HG03469 (cell line): Measurements from ENCODE around the gene CERS6.

Source experiments
- ATAC-seq: cut with Tn5 transposase; IDR thresholded peaks from one replicate; pipeline ENCODE4 v1.9.1; 2021; ENCODE audit warnings: mild to moderate bottlenecking, moderate library complexity, moderate number of reproducible peaks; ENCODE audit not compliant: unreplicated experiment

CERS6 gene

DNA sequence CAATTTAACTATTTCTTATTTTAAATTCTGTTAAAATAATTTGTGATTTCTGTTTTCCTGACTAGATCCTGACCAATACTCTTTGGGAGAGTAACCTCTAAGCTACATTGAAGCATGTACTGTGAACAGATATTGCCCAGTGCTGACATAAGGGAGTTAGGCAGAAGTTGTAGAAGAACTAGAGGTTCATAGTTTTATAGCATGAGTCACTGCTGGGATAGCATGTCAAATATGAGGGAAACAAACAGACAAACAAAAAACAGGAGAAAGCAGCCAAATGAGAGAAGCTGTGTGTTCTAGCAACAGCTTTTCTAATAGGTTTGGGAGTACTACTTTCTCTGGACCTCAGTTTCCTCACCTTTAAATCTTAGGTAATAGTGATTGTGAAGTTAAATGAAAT, 72.4 kb downstream of the CERS6 start:
- no peak for ATAC-seq

GRCh38 chr2:168529054-168529833, 73.2 kb downstream of the CERS6 start:
- no peak for ATAC-seq

DNA sequence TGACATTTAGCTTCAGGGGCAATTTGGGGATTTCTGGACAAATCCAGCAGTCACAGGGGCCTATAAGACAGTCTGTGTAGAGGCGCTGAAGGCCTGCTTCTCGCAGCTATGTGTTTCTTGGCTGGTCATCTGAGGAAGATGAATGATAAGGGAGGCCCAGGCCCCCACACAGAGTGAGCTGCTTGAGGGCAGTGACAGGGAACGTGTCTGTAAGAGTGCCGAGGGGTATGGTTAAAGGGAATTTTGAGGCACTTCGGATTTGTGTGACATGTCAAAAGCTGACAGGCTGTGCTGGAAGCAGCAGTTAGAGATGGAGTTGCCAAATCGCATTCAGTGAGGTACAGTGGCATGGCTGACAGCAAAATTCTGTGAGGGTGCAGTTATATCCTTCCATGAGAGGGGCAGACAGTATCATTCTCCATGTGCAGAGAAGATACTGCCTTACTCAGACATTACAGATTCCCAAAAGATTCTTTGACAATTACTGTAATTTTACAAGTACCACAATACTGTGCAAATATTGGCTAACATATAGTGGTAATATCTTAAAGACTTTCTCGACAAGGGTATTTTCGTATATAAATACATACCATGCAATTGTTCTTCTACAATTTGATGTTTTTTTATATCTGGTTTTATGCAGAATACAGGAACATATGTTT, 74.0 kb downstream of the CERS6 start:
- no peak for ATAC-seq

DNA sequence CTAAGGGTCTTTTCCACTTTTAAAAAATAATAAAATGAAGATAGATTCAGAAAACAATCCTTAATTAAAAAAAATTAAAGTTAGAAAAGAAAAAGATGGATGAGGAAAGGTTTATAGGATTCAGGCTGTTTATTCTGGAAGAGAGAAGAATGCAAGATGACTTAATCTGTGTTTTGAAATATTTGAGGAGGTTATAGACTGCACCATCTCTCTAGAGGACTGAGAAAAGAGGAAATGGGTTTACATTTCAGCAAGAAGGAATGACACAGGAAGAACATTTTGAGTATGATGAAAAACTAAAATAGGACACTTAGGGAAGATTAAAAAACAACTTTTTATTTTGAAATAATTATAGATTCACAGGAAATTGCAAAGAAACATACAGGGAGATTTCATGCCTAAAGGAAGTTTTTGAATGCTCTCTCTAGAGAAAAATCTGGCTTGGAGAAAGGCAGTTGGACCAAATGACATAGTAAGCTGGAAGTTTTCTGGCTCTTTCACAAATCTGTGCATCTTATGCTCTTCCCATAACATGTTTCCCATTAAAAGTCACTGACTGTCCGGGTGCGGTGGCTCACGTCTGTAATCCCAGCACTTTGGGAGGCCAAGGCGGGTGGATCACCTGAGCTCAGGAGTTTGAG, 75.0 kb downstream of the CERS6 start:
- no peak for ATAC-seq

DNA sequence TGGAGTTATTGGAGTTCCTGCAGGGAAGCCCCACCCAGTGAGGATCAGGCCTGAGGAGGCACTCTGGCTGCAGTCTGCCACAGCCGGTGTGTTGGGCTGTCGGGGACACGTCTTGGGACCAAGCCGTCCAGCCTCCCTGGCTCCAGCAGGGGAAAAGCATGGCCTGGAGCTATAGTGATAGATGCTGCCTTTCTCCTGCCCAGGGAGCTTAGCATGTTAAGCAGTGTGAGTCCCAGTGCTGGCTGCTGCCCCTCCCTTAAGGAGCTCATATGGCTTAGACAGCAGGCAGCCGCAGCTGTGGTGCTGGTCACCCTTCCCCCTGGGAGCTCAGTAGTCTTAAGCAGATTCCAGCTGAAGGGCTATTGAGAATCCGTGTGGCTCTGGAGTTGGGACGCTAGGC, 78.9 kb downstream of the CERS6 start:
- ATAC-seq, result no peak

GRCh38 chr2:168536925-168537466, 80.9 kb downstream of the CERS6 start:
- ATAC-seq, result no peak

DNA sequence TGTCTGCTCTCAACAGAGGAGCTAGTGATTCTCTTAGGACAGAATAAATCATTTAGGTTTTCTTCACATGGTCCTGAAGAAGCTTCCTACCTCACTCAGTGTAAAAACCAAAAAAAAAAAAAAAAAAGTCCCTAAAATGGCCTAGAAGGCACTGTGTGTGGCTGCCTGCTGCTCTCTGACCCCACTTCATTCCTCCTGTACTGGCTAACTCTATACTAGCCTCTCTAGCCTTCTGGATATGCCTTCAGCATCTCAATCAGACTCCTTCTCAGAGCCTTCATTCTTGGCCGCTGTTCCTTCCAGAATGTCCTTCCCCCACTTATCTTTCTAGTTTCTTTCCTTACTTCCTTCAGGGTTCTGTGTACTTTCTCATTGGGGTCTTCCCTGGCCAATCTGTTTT, 82.1 kb downstream of the CERS6 start:
- no peak for ATAC-seq

DNA sequence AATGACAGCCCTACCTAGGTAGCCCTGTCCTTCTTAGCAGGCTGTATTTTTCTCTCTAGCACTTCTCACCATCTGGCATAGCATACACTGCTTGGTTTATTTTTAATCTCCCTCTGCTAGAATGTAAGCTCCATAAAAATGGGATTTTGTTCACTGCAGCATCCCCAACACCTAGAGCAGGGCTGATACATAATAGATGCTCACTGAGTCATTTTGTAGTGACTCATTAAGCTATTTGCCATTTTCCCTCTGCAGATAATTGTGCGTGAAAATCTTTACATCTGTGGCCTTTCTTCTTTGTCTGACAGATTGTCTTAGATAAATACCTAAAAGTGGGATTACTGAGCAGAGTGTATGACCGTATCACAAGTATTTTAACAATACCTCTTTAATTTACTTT, 82.5 kb downstream of the CERS6 start:
- no peak for ATAC-seq

DNA sequence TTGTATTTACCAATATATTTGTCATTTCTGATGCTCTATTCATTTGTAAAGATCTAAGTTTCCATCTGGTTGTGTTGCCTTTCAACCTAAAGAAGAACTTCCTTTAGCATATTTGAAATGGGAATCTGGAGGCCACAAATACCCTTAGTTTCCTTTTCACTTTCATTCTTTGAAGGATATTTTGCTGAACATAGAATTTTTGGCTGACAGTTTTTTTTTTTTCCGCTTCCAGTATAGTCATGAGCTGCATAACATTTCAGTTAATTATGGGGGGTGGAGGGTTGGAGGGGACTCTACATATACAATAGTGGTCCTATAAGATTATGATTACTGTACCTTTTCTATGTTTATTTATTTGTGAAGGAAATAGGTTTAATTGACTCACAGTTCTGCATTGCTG, 83.9 kb downstream of the CERS6 start:
- ATAC-seq, result no peak

DNA sequence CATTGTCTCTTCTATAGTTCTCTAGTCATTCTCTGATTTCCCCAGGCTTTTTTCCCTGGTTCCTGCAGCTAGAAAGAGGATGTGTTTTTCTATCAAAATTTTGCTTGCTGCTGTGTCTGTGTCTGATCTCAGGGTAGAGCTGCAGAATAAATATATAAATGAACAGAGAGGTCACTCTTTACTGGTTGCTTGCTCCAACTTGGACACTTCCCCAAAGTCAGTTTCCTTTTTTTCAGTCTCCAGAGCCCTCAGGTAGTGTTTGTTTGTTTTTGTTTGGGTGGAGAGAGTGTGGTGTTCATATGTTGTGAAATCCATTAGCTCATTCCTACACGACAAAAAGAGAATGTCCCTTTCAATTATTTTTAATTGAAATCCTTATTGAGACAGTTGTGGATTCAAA, 85.8 kb downstream of the CERS6 start:
- no peak for ATAC-seq

DNA sequence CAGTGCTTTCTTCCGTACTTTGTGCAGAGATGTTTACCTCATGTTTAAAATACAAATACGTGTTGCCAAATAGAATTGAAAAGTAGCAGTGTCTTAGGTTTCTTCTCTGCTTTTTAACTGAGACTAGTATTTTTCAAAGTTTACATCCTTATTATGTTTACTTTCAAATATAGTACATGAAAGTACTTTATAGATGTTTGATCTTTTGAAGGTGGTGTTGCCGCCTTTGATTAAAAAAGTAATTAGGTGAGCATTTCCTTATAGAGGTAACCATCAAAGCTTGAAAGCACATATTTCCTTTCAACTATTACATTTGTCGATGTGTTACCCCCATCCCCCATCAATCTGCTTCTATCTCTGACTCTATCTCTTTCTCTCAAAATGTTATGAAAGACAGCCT, 87.0 kb downstream of the CERS6 start:
- ATAC-seq, result no peak

- ATAC-seq, result no peak
Observed at GRCh38 chr2:168543935-168544334, 87.9 kb downstream of the CERS6 start.

DNA sequence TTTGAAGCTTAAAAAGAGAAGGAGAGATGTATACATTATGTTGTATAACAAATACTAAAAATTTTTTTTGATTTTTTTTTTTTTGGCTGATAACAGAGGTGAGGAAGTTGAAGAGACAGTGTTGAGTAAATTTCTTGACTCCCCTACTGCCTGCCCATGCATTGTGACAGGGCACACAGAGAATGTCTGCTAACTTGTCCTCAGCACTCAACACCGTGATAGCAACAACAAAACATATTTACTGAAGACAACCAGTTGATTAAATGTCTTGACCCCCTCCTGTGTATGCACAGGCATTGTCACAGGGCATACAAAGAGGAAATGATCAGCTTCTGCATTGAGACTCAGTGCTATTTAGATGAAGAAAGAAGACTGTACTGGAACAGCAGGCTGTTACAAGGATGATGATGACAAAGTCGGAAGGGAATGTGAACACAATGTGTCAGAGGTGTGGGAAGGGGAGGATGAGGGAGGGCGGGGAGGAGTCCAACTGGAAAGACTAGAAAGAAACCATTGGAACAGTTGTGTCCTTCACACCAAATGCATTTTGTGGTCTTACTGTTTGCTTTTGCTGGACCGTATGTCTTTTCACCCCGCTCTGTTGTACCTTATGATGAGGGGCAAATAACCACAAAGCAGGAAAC, 89.5 kb downstream of the CERS6 start:
- no peak for ATAC-seq

- no peak for ATAC-seq
Observed at GRCh38 chr2:168550670-168551069, 94.6 kb downstream of the CERS6 start.

DNA sequence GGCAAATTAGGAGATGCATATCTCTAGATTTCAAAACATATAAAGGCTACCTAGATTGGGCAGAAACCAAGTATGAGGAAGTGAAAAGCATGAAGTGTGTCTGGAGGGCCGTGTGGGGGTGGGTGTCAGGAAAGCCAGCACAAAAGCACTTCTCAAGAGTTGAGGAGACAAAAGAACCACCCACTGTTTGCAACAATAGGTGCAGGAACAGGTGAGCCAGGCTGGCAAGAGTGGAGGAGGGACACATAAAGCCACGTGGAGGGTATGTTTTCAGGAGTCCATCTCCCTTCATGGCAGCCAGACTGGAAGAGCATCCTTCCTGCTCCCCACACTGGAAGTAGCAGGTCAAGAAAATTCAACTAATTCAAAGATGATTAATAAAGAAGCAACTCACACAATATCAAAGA, 96.4 kb downstream of the CERS6 start:
- ATAC-seq, result peak; percentile 96

GRCh38 chr2:168555283-168555682, 99.2 kb downstream of the CERS6 start:
- no peak for ATAC-seq

GRCh38 chr2:168559187-168559586, 103.1 kb downstream of the CERS6 start:
- no peak for ATAC-seq

DNA sequence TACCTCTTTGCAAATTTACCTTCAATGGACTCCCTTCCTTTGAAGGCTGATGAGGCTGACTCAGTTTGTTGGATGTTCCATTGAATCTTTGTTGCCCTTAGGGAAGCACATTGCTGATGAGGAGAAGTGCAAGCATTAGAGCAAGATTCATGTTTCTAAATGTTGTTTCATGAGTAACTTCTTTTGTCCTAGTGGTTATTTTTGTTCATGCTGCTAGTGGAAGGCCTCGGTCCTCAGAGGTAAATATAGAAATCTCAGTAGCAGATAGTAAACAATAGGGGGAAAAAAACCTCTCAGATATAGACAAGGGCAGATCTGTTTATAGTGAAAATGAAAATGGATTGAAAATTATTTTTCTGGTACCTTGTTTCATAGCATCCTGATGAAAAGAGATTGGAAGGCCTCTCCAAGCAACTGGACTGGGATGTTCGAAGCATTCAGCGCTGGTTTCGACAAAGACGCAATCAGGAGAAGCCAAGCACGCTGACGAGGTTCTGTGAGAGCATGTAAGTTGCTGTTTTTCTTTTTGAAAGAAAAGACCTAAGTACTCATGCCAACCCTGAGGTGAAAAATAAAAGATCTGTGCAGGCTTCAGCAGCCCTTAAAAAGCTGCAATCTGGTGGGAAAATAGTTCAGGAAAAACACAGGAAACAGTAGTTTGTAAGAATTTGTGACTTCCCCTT, 104.9 kb downstream of the CERS6 start:
- no peak for ATAC-seq

GRCh38 chr2:168561991-168562390, 105.9 kb downstream of the CERS6 start:
- ATAC-seq, result no peak

DNA sequence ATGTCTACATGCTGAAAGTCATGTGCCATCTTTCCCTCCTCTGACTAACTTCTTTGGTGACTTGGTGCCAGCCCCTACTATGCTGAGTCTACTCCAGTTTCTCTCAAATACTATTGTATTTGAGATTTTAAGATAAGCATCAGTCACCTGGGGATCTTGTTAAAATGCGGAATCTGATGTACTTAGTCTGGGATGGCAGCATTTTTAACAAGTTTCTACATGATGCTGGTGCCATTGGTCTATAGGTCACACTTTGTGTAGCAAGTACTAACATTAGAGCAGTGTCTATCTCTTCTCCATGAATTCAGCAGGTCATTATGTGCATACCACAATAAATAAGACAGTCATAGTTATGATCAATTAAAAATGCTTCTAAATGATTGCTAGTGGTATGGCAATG, 106.9 kb downstream of the CERS6 start:
- ATAC-seq, result no peak

GRCh38 chr2:168564641-168565040, 108.6 kb downstream of the CERS6 start:
- no peak for ATAC-seq
